Measurements from ENCODE around the gene TRIM26.
"Not testable (repeated sequence)": the region's sequence is repeated elsewhere in the genome, so short reads cannot be mapped to it uniquely, and the experiment has no call there.

The TRIM26 gene

GRCh38 chr6:30169658-30170614, 43.3 kb downstream of the TRIM26 start:
- DNase-seq = no peak

GRCh38 chr6:30168741-30169140, 44.5 kb downstream of the TRIM26 start:
- no peak for DNase-seq

GRCh38 chr6:30167101-30167500, 46.1 kb downstream of the TRIM26 start:
- no peak for DNase-seq

GRCh38 chr6:30165238-30165637, 48.0 kb downstream of the TRIM26 start:
- not testable (repeated sequence) for DNase-seq

GRCh38 chr6:30164714-30165113, 48.5 kb downstream of the TRIM26 start:
- DNase-seq = no peak

- DNase-seq = no peak
Observed at GRCh38 chr6:30163918-30164654, 49.1 kb downstream of the TRIM26 start.

GRCh38 chr6:30163090-30163917, 49.9 kb downstream of the TRIM26 start, which contains the start of gene TRIM15:
TSS of gene TRIM15 (plus strand) at chr6:30163546. CDS start at chr6:30163685, 139 bp downstream.
- DNase-seq = peak; percentile 73 to 78

- DNase-seq = no peak
Observed at GRCh38 chr6:30162265-30163089, 50.7 kb downstream of the TRIM26 start.

- no peak for DNase-seq
Observed at GRCh38 chr6:30160785-30161531, 52.2 kb downstream of the TRIM26 start, which contains the start of gene TRIM10. TSS of gene TRIM10 (minus strand) at chr6:30161211. CDS start at chr6:30160858, 353 bp downstream.

GRCh38 chr6:30160008-30160784, 53.0 kb downstream of the TRIM26 start:
- no peak for DNase-seq

GRCh38 chr6:30158475-30159040, 54.6 kb downstream of the TRIM26 start:
- no peak for DNase-seq

- DNase-seq = no peak
Observed at GRCh38 chr6:30157999-30158398, 55.2 kb downstream of the TRIM26 start.

- DNase-seq = no peak
Observed at GRCh38 chr6:30157581-30157980, 55.6 kb downstream of the TRIM26 start.

GRCh38 chr6:30156774-30157173, 56.4 kb downstream of the TRIM26 start:
- DNase-seq = no peak

GRCh38 chr6:30156262-30156599, 57.0 kb downstream of the TRIM26 start:
- no peak for DNase-seq

- DNase-seq = no peak
Observed at GRCh38 chr6:30155520-30156261, 57.5 kb downstream of the TRIM26 start.

GRCh38 chr6:30154709-30155519, 58.3 kb downstream of the TRIM26 start:
- DNase-seq = no peak

- DNase-seq = no peak
Observed at GRCh38 chr6:30154061-30154460, 59.1 kb downstream of the TRIM26 start.

Data from activated T-cell treated with anti-CD3 and anti-CD28 coated beads, Interleukin-2, amount 50 U/mL, for 48 hours (primary cell).